WTC11 (cell line): Measurements from ENCODE around the gene SMAD2. TPM values are rescaled to one million over a fixed set of nuclear protein-coding genes. Genes with fewer than 3 reads are reported as not detected.

Experiments used
- ATAC-seq: fragments of 200-7000 bp; cut with Tn5 transposase; 2 replicates; pipeline ENCODE4 v1.10.0; 2021; ENCODE audit warnings: mild to moderate bottlenecking, moderate library complexity
- CTCF ChIA-PET: fragments of 300-600 bp; sonication (Branson Sonifier 250); formaldehyde crosslinking; loops from one replicate; lab custom pipeline; 2021; ENCODE audit warnings: antibody characterized with exemption; lab: Charles Lee
- POLR2A ChIA-PET: fragments of 350-600 bp; sonication (Branson Sonifier 250); formaldehyde crosslinking; loops from one replicate; lab custom pipeline; 2021; ENCODE audit warnings: antibody characterized with exemption; lab: Charles Lee
- DNase-seq: peaks from one replicate; pipeline ENCODE4 v3.0.0; 2021; ENCODE audit warnings: low spot score
- H3K27ac Mint-ChIP-seq: 2 replicates; pipeline ENCODE4 v1.8.0; 2021; ENCODE audit warnings: mixed read lengths
- H3K27me3 Mint-ChIP-seq: 2 replicates; pipeline ENCODE4 v1.8.0; 2021; ENCODE audit warnings: low read depth, mild to moderate bottlenecking, moderate library complexity, mixed read lengths
- H3K36me3 Mint-ChIP-seq: 2 replicates; pipeline ENCODE4 v1.8.0; 2021; ENCODE audit warnings: mixed read lengths
- H3K4me1 Mint-ChIP-seq: 2 replicates; pipeline ENCODE4 v1.8.0; 2022; ENCODE audit warnings: mixed read lengths
- H3K4me3 Mint-ChIP-seq: 2 replicates; pipeline ENCODE4 v1.8.0; 2021; ENCODE audit warnings: mild to moderate bottlenecking, moderate library complexity, mixed read lengths
- H3K9me3 Mint-ChIP-seq: 2 replicates; pipeline ENCODE4 v1.8.0; 2021; ENCODE audit warnings: mixed read lengths
- ATF2 ChIP-seq: sonication (generic); formaldehyde crosslinking; IDR thresholded peaks from 2 replicates; pipeline ENCODE4 v1.8.1; 2022; ENCODE audit warnings: low read depth, missing genetic modification reagents, borderline replicate concordance
- ATF3 ChIP-seq: sonication (generic); formaldehyde crosslinking; conservative IDR thresholded peaks from 2 replicates; pipeline ENCODE4 v1.8.1; 2022; ENCODE audit warnings: mild to moderate bottlenecking, missing genetic modification reagents
- E2F1 ChIP-seq: sonication (generic); formaldehyde crosslinking; IDR thresholded peaks from 2 replicates; pipeline ENCODE4 v1.8.0; 2022; ENCODE audit warnings: mild to moderate bottlenecking, missing genetic modification reagents
- E2F4 ChIP-seq: sonication (generic); formaldehyde crosslinking; IDR thresholded peaks from 2 replicates; pipeline ENCODE4 v1.8.1; 2022; ENCODE audit warnings: low read depth, mild to moderate bottlenecking, moderate library complexity, missing genetic modification reagents, borderline replicate concordance
- GABPB1 ChIP-seq: sonication (generic); formaldehyde crosslinking; IDR thresholded peaks from 2 replicates; pipeline ENCODE4 v1.8.1; 2023; ENCODE audit warnings: mild to moderate bottlenecking, missing genetic modification reagents
- JAZF1 ChIP-seq: fragments of 250-450 bp; sonication (Bioruptor Pico); IDR thresholded peaks from 2 replicates; pipeline ENCODE4 v1.9.0; 2021; ENCODE audit warnings: moderate library complexity, mild to moderate bottlenecking, inconsistent platforms
- KAT7 ChIP-seq: sonication (generic); formaldehyde crosslinking; IDR thresholded peaks from 2 replicates; pipeline ENCODE4 v1.8.1; 2023; ENCODE audit warnings: missing genetic modification reagents, mild to moderate bottlenecking, borderline replicate concordance
- MAX ChIP-seq: sonication (generic); formaldehyde crosslinking; IDR thresholded peaks from 2 replicates; pipeline ENCODE4 v1.8.0; 2022; ENCODE audit warnings: mild to moderate bottlenecking, missing genetic modification reagents
- MXD4 ChIP-seq: fragments of 250-450 bp; sonication (Bioruptor Pico); IDR thresholded peaks from 2 replicates; pipeline ENCODE4 v1.8.0; 2021; ENCODE audit warnings: mild to moderate bottlenecking, moderate library complexity, borderline replicate concordance
- MYBL2 ChIP-seq: sonication (generic); formaldehyde crosslinking; IDR thresholded peaks from 2 replicates; pipeline ENCODE4 v1.8.1; 2023; ENCODE audit warnings: mild to moderate bottlenecking, moderate library complexity, missing genetic modification reagents
- NFE2L1 ChIP-seq: sonication (generic); formaldehyde crosslinking; IDR thresholded peaks from 2 replicates; pipeline ENCODE4 v1.8.1; 2023; ENCODE audit warnings: missing genetic modification reagents
- PRDM15 ChIP-seq: sonication (generic); formaldehyde crosslinking; IDR thresholded peaks from 2 replicates; pipeline ENCODE4 v1.8.0; 2022; ENCODE audit warnings: missing genetic modification reagents
- PRRX2 ChIP-seq: fragments of 250-450 bp; sonication (Bioruptor Pico); IDR thresholded peaks from 2 replicates; pipeline ENCODE4 v1.8.0; 2021; ENCODE audit warnings: mild to moderate bottlenecking
- RELA ChIP-seq: sonication (generic); formaldehyde crosslinking; IDR thresholded peaks from 2 replicates; pipeline ENCODE4 v1.8.1; 2022; ENCODE audit warnings: missing genetic modification reagents, mild to moderate bottlenecking, borderline replicate concordance
- TCF7 ChIP-seq: sonication (generic); formaldehyde crosslinking; IDR thresholded peaks from 2 replicates; pipeline ENCODE4 v1.8.0; 2022; ENCODE audit warnings: mild to moderate bottlenecking, low read depth, missing genetic modification reagents, moderate library complexity
- TP53 ChIP-seq: sonication (generic); formaldehyde crosslinking; IDR thresholded peaks from 2 replicates; pipeline ENCODE4 v1.8.1; 2023; ENCODE audit warnings: mild to moderate bottlenecking, missing genetic modification reagents
- ZNF121 ChIP-seq: sonication (generic); formaldehyde crosslinking; IDR thresholded peaks from 2 replicates; pipeline ENCODE4 v1.8.0; 2023; ENCODE audit warnings: missing genetic modification reagents
- ZNF671 ChIP-seq: fragments of 250-450 bp; sonication (Bioruptor Pico); IDR thresholded peaks from 2 replicates; pipeline ENCODE4 v1.8.0; 2021; ENCODE audit warnings: mild to moderate bottlenecking
- ZSCAN18 ChIP-seq: fragments of 250-450 bp; sonication (Bioruptor Pico); IDR thresholded peaks from 2 replicates; pipeline ENCODE4 v2.1.2; 2022; ENCODE audit warnings: mild to moderate bottlenecking, moderate library complexity
- total RNA-seq: library from RNA; stranded (reverse); gene quantifications from 3 replicates; pipeline ENCODE4 v1.2.3, GENCODE V29; 2021

SMAD2 gene
- total RNA-seq, 1 experiment from 2014 or later: 104 TPM

- TF ChIP-seq ATF3 (CRISPR knock-in tag) (no peak), ZNF671 (no peak), PRDM15 (CRISPR knock-in tag) (no peak), ZNF121 (CRISPR knock-in tag) (no peak), PRRX2 (CRISPR knock-in tag) (no peak), TCF7 (CRISPR knock-in tag) (no peak), MAX (no peak), MXD4 (no peak), RELA (no peak), E2F4 (CRISPR knock-in tag) (no peak), JAZF1 (CRISPR knock-in tag) (no peak), NFE2L1 (CRISPR knock-in tag) (no peak), ATF2 (CRISPR knock-in tag) (no peak), E2F1 (no peak), TP53 (CRISPR knock-in tag) (no peak), MYBL2 (CRISPR knock-in tag) (no peak)
- no peaks in the 10 kb centered on the region for H3K27me3 Mint-ChIP-seq
- no peak overlapping the region for H3K4me3 Mint-ChIP-seq
- ChIA-PET POLR2A (no interaction called here), CTCF (no interaction called here)
- H3K27ac Mint-ChIP-seq: no peak overlapping the region
- DNase-seq: no peak
- ATAC-seq: no peak
- H3K4me1 Mint-ChIP-seq: peaks cover 2% of the 10 kb centered on the region
- H3K36me3 Mint-ChIP-seq: peaks cover 57% of the 10 kb centered on the region
- peaks cover 23% of the 10 kb centered on the region for H3K9me3 Mint-ChIP-seq
Measured at GRCh38 chr18:47826157-47827074, 104.0 kb downstream of the SMAD2 start.

- ChIA-PET CTCF (no interaction called here), POLR2A (no interaction called here)
- peak overlapping the region; percentile 86 for H3K27ac Mint-ChIP-seq
- H3K9me3 Mint-ChIP-seq: peaks cover 4% of the 10 kb centered on the region
- DNase-seq (no peak), ATAC-seq (no peak)
- peaks cover 16% of the 10 kb centered on the region for H3K36me3 Mint-ChIP-seq
- TF ChIP-seq GABPB1 (CRISPR knock-in tag): no peak
- TF ChIP-seq NFE2L1 (CRISPR knock-in tag): no peak
- no peak for TF ChIP-seq ZNF121 (CRISPR knock-in tag)
- no peak for TF ChIP-seq ZSCAN18 (CRISPR knock-in tag)
- TF ChIP-seq ATF3 (CRISPR knock-in tag): no peak
- no peak for TF ChIP-seq KAT7 (CRISPR knock-in tag)
- H3K27me3 Mint-ChIP-seq: no peaks in the 10 kb centered on the region
- peaks cover 41% of the 10 kb centered on the region for H3K4me1 Mint-ChIP-seq
- H3K4me3 Mint-ChIP-seq: no peak overlapping the region
Measured at GRCh38 chr18:47821314-47821713, 109.1 kb downstream of the SMAD2 start.
